Ramos (cell line): ENCODE measurements around the gene IL18R1.

Source experiments
- in situ Hi-C: fragments of 300-500 bp; cut with MboI; formaldehyde crosslinking; loops from one replicate; pipeline ENCODE4 v1.14.3; 2022; ENCODE audit warnings: low sequenced_read_pairs; ENCODE audit not compliant: unreplicated experiment

Gene IL18R1

DNA sequence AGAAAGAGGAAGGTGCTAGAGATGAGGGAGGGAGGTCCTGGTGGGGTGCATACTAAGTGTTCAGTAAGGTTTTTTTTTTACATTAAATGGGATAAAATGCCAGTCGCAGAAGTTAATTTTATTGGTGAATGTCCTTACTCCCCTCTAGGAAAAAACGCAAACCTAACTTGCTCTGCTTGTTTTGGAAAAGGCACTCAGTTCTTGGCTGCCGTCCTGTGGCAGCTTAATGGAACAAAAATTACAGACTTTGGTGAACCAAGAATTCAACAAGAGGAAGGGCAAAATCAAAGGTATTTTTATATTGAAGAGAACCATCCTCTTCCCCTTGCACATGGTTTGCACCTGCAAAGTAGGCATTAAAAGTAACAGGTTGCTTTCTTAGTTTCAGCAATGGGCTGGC, 12.7 kb upstream of the IL18R1 start:
- in situ Hi-C loops, result no loop called here

DNA sequence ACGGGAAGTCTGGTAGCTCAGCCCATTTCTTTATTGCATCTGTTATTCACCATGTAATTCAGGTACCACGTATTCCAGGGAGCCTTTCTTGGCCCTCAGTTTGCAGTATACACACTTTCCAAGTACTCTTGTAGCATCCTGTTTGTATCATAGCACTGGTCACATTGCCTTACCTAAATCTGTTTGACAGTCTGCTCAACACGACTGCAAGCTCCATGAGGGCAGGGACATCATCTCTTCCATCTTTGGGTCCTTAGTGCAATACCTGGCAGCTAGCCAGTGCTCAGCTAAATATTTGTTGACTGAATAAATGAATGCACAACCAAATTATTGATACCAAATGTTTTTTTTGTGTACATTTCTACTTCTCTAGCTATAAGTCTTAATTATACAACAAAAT, 11.2 kb upstream of the IL18R1 start:
- in situ Hi-C loops, result no loop called here

DNA sequence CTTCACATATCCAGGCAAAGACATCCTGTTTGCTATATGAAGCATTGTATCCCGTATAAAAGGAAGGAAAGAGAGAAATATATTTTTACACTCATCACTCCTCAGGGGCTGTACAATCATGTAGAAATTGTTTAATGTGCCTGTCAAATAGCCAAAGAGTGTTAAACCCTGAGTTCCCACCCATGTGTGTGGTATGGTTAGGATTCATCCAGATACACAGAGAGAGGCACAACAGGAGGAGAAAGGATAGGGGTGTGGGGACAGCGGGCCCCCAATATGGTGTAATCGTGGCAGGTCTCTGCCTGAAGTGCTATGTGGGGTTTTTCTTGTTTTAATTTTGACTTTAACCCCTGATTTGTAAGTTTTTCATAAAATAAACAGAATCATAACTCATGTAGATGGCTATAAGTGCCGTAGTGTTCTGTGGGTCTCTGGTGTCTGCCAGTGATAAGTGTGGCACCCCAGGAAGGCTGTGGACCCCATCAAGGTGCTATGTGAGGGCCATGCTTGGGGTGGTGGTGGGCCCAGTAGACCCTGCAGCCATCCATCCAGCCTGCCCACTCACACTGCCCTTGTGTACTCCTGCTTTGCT, 10.2 kb upstream of the IL18R1 start:
- in situ Hi-C loops, result no loop called here

DNA sequence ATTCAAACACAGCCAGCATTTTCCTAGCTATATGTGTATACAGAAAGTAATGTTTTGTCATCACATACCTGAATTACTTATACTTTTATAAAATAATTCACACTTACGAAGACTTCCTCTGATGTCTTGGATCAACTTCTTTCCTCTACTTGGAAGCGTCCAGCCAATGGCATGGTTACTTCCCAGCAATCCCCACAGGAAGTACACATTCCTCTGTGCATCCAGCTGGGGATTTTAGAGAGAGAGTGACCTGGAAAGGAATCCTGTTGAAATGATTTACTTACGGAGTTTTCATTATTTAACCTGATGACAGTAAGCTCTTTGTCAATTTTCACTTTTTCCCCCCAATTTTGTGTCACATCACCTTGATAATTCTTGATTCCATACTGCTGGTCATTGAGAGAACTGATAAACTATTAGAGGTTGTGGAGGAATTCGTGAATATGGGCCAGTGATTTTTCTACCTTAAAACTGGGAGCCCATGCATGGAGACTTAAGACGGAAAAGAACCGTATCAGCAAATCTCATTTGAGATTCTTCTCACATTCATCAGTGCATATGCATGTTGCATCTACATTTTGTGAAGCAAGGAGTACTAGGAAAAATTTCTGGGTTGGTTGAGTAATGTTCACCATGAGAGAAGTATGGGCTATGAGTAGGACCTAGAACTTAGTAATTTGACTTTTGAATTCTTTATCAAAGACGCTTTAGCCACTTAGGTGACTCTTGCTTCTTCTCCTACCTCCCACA, 9.0 kb upstream of the IL18R1 start:
- in situ Hi-C loops, result no loop called here

DNA sequence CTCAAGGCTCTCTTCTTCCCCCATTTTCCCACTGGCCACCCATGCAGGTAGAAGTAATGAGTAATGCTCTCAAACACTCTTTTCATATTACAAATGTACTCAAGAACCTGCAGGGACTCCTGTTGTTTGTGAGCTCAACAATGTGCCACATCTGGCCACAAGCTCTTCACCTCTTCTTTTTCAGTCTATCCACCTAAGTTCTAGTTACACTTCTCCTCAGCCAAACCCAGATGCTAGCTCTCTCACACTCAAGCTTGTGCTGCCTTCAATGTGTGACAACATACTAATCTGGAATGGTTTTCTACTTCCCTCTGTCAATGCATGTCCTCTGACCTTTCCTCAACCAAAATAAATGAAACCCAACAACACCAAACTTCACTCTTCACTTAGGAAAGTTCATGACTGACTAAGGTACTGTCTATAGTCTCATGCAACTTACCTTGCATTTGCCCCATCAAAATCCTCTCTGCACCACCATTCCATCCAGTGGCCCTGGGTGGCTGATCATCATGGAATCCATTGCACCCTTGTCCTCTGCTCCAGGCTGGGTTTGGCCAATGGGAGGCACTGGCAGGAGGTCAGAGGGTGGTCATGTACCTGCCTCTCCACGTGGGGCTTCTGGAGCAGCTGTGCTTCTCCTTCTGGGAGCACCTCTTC, 5.3 kb upstream of the IL18R1 start:
- in situ Hi-C loops, result no loop called here

DNA sequence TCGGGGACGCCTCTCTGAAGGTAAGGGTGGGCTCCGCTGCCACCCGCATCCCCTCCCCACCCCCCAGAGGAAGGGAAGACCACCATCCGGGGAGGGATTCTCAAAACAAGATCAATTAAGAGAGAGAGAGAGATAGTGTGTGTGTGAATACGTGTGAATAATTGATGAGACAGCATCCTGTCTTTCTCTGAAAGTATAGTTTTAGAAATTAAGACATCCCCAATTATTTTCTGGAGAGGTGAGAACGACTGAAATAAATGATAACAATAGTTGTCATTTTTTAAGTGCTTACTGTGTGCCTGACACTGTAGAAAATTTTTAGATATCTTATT, 751 bp downstream of the IL18R1 start:
- in situ Hi-C loops, result no loop called here

DNA sequence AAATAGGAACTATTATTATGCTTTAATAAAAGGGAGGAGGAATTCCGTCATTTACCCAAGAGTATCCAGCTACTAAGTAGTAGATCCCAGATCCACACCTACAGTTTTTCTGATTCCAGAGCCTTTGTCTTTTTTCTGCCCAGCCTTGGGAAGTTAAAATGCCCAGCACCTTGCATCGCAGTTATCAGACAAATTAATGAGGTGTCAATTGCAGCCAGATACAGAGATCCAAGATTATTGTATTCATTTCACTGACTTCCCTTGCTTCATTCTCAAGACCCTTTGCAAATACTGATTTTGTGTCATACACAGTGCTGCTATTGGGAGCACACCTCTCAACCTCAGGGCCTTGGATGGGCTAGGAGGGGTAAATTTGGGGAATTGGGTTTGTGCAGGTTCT, 1.1 kb downstream of the IL18R1 start:
- in situ Hi-C loops, result no loop called here

DNA sequence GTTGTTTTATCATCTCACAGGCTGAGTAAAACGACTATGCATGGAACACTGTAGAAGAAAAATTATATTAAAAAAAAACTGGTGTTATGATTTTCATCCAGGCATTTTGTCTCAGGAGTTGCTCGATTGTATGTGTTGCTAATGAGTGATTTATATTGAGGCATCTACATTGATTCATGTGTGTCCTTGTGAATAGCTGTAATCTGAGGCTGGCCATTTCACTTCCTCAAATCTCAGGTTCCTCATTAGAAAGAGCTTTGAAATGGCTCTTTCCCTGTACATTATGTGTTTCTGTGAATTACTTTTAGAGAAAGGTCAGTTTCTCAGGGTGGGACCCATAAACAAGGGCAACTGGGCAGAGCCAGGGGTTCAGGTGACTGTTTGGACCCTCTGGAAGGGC, 2.3 kb downstream of the IL18R1 start:
- in situ Hi-C loops, result no loop called here

DNA sequence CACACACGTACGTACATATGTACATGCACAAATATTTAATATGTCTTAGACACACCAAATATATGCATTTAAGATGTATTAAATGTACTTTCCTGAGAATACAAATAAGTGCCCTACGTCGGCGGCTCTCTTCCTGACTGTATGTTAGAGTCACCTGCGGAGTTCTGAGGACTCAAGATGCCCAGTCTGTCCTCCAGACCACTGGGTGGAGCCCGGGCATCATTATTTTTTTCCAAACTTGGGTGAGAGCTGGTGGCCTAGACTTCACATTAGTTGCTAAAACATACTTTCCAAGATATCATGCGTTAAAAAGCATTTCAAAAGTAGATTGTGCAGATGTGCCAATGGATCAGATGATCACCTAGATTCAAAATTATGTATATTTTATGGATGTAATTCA, 2.9 kb downstream of the IL18R1 start:
- in situ Hi-C loops, result no loop called here

DNA sequence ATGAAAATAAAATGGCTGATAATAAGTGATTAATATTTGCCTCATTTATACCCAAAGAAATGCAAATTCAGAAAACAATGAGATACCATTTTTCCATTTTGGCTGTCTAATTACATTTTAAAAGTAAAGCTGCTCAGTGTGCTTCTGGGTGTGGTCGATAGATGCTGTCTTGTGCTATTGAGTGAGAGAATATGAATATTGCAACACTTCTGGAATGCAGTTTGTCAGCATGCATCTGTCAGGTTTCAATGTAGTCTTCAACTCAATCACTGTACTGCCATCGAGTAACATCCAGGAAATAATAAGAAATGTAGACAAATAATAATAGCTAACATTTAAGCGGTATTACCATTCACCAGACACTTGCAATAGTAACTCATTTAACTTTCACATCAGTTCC, 3.9 kb downstream of the IL18R1 start:
- in situ Hi-C loops, result no loop called here

DNA sequence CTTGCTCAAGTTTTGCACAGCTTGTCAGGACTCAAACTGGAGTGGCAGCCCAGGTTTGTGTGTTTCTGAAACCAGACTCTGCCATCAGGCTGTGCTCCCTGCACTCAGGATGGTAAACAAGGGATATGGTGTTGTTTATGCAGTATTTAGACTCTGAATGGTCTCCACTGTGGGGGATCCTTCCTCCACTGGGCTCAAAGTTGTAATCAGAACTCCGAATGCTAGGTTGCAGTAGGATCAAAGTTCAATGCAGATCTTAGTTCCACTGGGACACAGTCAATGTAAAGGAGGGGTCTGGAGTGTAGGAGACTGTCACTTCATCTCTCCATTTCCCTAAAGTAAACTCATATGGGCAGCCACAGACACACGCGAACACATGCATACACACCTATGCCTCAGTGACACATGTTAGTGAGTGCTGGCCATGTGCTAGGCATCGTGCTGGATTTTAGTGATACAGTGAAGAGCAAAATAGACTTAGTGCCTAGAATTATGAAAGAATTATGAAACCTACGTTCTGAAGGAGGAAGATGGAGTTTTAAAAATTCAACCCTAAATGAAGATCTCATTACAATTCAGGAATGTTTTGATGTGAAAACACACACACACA, 6.1 kb downstream of the IL18R1 start:
- in situ Hi-C loops, result no loop called here

DNA sequence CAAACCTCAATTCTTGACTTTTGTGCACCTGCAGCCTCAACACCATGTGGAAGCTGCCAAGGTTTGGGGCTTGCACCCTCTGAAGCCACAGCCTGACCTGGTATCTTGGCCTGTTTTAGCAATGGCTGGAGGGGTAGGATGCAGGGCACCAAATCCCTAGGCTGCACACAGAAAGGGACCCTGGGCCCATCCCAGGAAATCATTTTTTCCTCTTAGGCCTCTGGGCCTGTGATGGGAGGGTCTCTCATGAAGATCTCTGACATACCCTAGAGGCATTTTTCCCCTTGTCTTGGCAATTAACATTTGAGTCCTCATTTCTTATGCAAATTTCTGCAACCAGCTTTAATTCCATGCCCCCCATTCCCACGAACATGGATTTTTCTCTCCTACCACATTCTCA, 10.2 kb downstream of the IL18R1 start:
- in situ Hi-C loops, result no loop called here

DNA sequence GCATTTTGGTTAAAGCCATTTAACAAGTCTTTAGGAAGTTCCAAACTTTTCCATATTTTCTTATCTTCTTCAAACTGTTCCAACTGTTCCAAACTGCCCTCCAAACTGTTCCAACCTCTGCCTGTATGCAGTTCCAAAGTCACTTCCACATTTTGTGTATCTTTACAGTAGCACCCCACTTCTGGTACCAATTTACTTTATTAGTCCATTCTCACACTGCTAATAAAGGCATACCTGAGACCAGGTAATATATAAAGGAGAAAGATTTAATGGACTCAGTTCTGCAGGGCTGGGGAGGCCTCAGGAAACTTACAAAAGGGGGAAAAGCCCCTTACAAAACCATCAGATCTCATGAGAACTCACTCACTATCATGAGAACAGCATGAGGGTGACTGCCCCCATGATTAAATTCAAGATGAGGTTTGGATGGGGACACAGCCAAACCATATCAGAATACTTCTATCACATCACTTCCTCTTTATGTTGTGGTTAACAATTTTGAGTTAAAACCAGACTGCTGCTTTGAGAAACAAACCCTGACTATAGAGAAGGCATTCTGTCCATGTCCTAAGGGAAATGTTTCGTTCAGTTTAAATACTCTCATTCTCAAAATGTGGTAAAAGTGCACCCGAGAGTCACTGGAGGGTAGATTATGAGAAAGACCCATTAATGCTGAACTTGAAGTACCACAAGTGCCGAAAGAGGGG, 11.0 kb downstream of the IL18R1 start:
- in situ Hi-C loops, result no loop called here

DNA sequence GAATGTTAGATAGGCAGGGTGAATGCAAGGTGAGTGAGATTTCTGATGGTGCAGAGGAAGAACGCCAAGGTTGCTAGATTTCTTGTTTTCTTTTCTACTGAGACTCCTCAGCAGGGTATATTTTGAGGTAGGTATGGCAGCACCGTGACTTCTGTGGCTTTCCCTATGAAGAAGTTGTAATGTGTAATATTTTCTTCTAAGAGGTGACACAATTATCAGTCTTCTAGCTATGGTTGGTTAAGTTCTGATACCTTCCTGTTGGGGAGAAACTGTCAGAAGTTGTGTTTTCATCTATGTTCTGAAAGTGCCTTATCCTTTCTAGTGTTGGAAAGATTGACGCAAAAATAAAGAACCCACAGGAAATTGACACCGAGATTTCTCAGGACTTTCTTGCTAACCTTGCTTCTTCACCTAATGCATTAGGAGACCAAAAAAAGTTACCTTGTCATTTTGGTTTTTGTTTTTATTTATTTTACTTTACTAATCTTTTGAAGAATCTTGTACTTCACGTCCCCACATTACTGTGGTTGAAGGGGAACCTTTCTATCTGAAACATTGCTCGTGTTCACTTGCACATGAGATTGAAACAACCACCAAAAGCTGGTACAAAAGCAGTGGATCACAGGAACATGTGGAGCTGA, 11.9 kb downstream of the IL18R1 start:
- in situ Hi-C loops, result no loop called here

DNA sequence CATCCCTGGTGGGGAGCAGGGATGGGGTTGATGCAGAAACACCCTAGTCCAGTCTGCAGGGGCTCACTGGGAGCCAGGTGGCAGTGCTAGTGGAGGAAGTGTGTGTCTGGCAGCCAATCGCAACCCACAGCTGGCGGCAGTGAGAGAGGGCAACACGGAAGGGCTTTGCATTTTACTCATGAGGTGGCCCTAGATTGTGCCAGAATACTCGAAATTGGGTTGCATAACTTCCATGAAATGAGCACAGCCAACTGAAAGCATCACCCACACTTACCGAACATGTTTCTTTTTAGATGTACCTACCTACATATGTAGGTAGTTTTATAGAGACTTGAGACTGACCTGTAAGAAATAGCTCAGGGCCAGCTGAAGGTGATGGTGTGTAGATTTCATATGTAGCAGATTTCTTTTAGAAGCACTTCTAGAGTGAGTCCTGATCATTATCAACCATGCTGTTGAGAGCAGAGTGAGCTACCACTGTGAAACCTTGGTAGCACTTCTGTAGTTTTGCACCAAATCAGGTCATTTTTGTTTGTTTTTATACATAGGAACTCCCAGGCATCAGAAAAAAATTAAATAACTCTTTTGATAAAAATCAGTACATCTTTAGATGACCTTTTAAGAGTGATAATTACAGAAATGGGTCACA, 13.0 kb downstream of the IL18R1 start:
- in situ Hi-C loops, result no loop called here

DNA sequence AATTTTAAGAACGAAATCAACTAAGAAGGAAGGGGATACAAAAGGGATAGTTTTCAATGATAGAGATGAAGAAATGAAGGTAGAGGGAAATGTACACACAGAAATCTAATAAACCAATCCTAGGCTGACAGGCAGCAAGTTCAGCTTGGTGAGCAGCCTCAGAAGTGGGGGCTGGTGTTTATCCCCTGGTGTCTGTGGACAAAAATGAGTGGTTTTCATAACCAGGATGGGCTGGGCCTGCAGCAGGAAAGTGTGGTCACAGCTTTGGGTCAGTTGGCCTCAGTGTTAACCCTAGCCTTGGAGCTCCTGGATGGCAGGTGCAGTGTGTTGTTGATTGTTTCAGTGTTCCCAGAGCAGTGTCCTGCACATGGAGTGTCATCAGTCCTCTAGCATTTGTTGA, 14.3 kb downstream of the IL18R1 start:
- in situ Hi-C loops, result no loop called here

DNA sequence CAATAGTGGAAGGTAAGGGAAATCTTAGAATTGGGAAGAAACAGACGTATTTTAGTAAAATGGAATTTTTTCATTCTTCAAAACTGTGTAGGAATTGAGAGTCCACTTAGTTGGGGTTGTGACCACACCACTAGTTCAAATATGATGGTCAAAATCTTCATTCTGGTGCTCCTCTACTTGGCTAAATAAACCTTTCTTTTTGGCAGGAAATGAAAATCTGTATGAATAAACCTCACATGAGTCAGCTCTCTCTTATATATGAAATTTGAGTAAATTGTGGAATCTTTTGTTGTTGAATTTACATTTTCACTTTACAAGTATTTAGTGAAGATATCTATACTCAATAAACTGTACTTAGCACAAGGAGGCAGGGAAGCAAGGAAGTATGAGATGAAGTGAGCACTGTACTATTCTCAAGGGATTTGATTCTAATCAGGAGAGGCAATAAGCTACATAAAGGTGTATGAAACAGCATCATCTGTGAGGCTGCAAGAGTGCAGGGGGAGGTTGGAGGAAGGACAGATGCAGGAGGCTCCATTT, 20.5 kb downstream of the IL18R1 start:
- in situ Hi-C loops, result no loop called here

DNA sequence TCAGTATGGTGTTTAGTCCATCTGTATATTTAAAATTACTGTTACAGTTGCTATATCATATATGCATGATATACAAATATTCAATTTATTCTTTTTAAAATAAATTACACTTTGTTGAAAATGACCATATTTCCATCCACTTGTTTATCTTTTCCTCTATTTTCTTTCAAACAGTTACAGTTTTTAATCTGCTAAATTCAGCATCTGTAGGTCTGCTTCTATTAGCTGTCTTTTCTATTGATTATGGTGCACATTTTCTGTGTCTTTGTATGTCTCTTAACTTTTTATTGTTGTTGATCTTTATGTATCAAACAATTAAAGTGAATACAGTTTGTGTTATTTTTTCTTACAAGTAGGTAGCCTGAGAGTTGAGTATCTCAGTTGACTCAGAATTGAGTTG, 28.1 kb downstream of the IL18R1 start:
- in situ Hi-C loops, result no loop called here

DNA sequence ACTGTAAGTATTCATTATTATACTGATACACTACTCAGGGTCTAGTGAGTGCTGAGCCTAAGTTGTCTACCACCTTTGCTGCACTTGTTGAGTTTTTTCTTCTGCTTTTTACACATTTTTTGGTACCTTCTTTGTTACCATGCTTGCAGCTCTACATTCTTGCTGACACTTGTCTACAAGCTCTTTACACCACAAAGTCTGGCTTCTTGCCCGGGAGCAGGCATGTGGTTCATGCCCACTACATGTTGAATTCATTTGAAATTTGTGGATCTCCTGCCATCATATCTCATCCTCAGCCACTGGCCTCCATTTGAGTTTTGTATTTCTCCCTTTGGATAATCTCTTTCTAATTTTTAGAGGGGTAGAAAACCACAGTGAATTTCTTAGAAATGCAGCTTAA, 29.9 kb downstream of the IL18R1 start:
- in situ Hi-C loops, result no loop called here

DNA sequence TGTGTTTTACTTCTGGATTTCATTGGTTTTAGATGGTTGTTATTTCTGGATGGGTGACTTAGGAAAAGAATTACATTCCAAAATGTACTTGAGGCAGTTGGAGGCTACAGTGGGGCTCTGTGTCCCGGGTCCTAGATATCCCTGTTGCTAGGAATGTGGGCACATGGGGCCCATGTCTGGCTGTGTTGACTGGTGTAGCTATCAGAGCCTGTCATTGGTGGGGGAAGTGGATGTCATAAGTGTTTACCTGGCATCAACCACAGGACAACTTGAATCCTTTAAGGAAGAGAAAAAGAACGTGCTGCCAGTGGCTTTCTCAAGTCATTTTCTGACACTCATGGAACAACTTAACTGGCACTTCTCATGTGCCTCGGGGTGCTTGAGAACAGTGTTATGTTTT, 30.4 kb downstream of the IL18R1 start:
- in situ Hi-C loops, result no loop called here
